ENCODE results near the gene SRCIN1.
"Not testable (repeated sequence)": the region's sequence is repeated elsewhere in the genome, so short reads cannot be mapped to it uniquely, and the experiment has no call there.

Gene SRCIN1

DNA sequence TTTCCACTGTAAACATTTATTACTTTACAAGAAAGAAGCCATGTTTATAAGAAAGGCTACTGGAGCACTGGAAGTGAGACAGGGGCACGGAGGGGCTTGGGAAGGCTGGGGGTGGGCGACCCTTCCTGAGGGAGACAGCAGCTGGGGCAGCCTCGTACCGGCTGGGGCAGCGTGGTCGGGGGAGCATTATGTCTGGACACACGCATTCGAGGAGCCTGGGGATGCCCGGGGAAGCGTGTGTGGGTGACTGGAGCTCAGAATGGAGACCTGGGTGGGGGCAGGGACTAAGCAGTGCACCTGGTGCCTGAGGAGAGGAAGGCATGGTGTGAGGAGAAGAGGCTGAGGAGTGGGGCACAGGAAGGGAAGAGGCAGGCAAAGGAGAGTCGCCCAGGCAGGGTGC, 64.5 kb downstream of the SRCIN1 start:
- no peak for DNase-seq

DNA sequence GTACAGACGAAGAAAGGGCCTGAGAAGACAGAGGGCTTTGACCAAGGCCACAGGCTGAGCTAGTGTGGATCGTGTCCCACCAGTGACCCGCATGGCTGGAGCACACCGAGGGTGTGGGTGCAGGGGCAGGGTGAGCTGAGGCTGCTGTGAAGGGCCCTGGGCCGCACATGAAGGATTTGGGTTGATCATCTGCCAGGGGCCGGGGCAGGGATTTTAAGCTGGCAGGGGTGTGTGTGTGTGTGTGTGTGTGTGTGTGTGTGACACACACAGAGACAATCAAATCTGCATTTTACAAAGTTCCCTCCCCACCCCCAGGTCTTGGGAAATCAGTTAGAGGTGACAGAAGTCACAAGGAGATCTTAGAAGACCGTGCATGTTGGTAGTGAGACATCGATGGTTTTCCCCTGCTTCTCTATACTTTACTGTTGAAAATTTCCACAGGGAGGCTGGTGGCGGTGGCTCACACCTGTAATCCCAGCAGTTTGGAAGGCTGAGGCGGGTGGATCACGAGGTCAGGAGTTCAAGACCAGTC, 65.2 kb downstream of the SRCIN1 start:
- DNase-seq, result no peak

DNA sequence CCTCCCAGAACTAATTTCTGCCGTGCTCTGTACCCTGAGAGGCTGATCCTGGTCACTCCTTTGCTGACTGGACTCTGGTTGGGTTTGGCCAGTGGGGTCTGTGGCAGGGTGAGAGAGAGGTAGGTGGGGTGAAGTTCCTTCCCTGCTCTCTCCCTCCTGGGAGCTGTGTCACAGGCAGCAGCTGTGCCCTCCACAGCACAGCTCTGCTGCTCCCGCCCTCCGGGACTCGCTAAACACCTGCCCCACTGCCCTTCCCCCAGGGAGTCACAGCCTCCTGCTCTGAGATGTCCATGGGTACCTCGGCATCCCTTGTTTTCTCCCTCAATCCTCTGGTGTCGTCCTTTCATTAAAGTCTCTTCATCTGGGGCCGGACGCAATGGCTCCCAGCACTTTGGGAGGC, 66.4 kb downstream of the SRCIN1 start:
- no peak for DNase-seq

DNA sequence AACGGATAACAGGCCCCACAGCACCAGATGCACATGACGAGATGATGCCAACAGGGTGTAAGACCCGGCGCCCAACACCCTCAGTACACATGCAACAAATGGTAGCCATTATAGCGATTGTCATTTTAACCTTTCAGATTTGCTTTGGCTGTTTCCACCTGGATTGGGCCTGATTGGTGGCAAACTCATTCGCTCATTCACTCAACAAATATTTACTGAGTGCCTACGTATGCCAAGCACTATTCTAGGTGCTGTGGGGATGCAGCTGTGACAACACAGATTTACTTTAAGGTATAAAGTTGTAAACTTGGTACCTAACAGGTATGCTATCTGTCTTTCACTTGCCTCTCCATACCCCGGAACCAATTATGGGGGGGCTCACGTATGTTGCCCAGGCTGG, 66.8 kb downstream of the SRCIN1 start:
- DNase-seq, result no peak

DNA sequence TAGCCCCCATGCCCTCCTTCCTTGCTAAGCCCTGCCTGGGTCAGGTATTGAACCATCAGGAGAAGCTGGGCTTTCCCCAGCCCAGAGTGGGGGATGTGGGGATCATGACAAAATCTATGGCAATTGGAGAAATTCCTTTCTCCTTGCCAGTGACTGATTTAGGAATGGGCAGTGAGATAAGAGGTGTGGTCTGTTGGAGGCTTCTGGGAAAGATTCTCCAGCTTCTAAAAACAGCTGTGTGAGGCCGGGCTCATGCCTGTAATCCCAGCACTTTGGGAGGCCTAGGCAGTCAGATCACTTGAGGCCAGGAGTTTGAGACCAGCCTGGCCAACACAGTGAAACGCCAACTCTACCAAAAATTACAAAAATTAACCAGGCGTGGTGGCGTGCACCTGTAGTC, 69.1 kb downstream of the SRCIN1 start:
- DNase-seq, result no peak

DNA sequence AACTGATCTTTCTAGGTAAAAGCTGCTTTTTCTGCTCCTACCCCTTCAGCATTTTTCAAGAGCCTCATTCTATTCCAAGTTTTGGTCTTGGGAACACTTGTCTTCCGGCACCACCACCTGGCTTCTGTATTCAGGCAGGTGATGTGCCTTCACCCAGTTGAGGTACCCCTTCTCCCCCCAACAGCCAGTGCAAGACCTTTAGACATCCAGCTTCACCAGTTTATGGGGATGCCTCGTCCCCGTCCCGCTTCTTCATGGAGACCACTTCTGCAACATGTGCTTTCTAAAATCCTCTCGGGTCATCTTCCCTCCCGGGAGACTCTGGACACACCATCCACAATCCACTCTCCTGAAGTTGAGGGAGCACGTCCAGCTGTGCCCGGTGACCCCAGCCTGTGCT, 69.9 kb downstream of the SRCIN1 start:
- DNase-seq, result no peak

DNA sequence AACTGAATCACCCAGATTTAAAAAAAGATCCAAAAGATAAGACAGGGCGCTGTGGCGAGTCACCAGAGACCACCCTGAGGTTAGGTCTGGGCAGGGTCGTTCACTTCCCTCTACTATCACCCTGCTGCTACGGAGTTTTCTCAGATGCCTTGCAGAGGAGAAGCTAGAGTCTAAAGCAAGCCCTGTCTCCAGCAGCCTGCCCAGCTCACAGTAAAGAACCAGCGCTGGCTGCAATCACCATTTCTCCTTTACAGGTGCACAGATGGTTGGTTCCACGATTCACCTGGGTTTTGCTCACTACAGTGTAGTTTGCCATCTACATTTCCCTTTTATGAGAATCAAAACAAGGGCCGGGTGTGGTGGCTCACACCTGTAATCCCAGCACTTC, 71.3 kb downstream of the SRCIN1 start:
- DNase-seq, result no peak

DNA sequence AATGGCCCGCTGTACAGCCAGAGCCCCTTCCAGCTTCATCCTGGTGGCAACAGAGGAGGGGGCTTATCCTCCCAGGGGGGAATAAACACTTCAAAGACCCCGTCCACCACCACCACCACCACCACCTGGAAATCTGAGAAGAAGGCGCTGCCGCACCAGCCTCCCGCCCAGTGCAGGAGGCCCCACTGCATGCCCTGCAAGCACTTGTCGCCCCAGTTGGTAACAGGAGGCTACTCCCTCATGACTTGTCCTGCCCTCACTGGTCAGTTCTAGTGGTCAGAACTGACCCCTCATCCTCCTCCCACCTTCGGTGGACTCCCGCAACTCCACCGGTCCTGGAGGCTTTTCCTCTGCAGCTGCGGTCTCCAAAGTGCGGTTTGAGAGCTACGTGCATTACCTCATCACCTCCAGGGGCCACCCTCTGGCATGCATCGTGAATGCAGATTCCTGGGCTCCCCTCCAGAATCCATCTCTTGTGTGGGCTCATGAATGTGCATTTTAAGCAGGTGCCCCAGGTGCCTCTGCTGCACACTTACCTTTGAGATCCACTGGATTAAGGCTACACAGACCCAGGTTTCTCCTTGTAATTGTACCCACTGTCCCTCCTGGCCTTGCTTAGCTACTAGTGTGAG, 71.8 kb downstream of the SRCIN1 start:
- DNase-seq, result no peak

DNA sequence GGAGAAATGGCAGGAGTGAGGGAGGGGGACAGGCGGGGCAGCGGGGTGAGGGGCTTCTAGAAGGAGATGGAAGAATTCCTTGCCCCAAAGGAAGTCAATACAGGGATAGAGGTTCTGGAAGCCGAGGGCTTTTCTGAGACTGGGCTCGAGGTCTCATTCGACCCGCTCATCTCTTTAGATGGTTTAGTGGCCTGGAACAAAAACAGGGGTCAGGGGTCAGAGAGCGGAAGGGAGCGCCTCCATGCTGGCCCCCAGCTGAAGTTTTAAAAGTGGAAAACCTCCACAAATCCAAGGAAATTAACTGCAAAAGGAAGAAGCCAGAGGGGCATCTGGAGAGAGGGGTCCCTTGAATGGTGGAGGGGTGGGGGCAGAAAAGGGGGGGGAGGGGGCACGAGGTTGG, 72.5 kb downstream of the SRCIN1 start:
- DNase-seq, result no peak

DNA sequence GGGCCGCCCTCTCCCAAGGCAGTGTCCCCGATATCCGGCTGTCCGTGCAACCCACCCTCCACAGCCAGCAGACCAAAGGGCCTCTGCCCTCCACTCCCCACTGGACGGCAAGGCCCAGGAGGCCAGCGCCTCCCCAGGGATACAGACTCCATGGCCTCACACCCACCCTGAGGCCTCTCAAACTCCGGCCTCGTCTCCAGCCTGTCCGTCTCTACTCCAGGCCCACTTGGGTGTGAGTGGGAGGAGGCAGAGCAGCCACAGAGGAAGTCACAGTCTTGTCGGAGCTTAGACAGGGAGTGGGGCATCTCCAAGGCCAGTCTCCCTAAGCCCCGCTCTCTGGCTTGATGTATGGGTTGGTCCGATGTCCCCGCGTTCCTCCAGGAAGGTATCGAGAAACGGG, 73.3 kb downstream of the SRCIN1 start:
- no peak for DNase-seq

DNA sequence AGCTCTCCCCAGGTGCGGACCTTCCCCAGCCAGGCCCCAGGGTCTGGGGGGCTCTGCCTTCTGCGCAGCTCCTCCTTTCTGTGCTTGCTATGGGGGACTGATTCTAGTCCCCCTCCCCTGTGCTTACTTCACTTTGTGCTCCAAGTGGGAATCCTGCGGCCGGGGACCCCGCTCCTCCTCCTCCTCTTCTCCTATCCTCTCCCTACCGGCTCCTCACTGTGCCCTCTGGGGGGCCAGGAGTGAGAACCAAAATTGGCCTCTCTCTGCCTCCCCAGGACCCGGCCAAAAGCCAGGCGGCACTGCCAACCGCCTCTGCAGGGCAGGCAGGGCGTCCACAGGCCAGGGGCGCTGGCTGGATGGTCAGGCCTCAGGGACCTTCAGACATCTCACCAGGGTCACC, 74.0 kb downstream of the SRCIN1 start:
- not testable (repeated sequence) for DNase-seq

DNA sequence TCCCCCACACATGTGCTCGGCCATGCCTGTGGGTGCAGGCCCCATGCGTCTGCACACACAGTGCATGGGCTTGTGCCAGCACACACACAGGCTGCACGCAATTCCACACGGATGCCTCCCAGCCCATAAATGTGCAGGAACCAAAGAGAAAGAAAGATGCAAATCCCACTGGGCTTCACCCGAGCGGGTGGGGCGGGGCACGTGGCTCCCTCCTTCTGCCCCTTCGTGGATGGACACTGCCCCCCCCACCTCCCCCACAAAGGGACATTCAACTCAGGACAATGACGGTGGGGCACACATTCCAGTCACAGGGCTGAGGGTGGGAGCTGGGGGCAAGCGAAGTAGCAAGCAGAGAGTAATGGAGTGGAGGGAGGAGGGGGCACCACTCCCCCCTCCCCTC, 74.9 kb downstream of the SRCIN1 start:
- not testable (repeated sequence) for DNase-seq

DNA sequence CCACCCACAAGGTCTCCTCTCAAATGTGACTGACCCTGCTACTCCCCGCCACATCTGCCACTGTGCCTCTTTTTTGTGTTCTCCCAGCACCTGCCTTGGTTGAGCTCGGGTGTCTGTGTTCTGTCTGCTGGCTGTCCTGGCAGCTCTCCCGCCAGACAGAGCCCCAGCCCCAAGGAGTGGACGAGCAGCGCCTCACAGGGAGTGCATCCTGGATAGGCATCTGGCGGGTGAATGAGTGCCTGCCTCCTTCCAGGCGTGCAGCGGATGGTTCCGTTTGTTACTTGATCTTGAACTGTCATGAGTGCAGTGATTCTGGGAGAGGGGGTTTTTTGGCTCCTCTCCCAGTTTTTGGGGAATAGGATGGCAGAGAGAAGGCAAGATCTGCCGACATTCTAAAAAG, 77.6 kb downstream of the SRCIN1 start:
- DNase-seq, result not testable (repeated sequence)

DNA sequence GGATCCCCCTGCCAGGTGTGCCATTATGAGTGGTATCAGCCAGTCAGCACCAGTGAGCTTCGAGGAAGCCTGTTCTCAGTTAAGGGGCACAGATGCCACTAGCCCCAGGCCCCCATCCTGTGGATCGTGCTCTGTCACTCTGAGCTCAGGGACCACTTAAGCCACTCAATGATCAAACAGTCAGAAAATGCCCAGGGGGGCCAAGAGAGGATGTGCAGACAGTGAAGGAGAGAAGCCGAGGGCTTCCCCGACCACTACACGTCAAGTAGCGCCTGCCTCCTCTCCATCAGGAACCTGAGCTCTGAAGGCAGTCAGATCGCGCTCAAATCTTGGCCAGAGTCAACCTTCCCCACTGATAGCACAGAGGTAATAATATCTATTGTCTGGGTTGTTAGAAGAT, 79.2 kb downstream of the SRCIN1 start:
- DNase-seq, result not testable (repeated sequence)

DNA sequence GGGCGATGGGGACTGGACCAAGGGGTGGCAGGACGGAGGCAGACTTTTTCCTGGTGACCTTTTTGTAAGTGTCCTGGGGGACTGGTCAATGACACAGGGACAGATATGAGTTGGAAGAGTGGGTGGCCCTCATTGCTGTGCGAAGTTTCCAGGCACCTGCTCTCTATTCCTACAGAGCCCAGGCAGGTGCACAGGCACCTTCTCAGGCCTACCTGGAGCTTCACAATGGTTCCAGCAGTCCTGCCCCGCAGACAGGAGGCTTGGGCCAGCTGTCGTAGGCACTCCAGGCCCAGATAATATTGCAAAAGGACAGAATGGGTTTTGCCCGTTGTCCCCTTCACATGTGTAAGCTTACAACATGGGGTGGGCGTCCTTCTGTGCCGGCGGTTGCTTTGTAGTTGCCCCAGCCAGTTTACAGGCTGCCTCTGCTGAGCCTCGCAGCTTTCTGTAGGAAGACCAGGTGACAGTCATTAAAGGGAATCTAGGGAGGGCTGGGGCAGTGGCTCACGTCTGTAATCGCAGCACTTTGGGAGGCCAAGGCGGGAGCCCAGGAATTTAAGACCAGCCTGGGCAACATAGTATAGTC, 93.2 kb downstream of the SRCIN1 start:
- no peak for DNase-seq

DNA sequence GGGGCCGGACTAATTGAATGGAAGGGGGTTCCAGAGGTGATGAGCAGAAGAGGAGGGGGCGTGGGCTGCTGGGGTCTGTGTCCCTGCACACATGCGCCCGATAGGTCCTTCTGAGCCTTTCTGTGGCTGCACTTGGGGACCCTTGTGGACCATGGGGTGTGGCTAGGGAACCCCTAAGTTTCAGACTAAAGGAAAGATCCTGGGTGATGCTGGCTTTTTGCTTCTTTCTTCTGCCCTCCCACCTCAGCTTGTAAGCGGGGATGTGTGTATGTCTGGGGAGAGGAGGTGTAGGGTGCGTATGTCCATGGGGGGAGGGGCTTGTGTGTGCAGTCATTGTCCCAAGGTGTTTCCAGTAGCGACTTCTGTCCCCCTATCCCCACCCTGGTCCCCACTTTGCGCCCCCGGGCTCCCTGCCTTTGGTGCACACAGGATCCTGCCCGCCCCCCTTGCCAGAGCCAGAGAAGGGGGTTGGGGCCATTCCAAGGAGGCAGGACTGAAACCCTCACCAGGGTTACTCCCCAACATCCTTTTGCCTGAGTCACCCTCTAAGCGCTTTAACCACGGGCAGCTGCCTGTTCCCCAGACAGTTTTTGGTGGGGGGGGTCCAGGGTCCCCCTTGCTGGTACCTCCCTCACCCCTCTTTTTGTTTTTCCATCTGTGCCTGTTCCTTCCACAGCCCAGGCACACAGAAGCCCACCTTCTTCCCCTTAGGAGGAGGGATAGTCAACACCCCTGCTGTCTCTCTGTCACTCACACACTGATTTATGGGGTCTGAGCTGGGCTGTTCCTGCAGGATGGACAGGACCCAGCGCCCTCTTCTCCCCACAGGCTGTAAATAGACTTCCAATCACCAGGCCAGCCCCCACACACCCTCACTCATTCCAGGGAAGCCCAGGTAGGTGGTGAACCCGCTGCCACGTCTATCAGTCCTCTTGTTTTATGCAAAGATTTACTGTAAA, 94.3 kb downstream of the SRCIN1 start:
- DNase-seq, result no peak

DNA sequence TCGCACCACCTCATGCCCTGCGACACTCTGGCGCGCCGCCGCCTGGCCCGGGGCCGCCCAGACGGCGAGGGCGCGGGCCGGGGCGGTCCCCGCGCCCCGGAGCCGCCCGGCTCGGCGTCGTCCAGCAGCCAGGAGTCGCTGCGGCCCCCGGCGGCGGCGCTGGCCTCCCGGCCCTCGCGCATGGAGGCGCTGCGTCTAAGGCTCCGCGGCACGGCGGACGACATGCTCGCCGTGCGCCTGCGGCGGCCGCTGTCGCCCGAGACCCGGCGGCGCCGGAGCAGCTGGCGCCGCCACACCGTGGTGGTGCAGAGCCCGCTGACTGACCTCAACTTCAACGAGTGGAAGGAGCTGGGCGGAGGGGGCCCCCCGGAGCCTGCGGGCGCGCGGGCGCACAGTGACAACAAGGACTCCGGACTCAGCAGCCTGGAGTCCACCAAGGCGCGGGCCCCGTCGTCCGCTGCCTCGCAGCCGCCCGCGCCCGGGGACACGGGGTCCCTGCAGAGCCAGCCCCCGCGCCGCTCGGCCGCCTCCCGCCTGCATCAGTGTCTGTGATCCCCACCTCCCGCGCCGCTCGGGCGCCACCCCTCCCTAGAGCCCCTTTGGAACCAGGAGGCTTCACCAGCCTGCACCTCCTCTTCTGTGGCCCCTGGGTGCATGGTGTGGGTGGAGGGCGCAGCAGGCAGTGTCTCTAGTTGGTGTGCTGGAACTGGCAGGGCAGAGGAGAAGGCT, 95.2 kb downstream of the SRCIN1 start:
- DNase-seq, result no peak

DNA sequence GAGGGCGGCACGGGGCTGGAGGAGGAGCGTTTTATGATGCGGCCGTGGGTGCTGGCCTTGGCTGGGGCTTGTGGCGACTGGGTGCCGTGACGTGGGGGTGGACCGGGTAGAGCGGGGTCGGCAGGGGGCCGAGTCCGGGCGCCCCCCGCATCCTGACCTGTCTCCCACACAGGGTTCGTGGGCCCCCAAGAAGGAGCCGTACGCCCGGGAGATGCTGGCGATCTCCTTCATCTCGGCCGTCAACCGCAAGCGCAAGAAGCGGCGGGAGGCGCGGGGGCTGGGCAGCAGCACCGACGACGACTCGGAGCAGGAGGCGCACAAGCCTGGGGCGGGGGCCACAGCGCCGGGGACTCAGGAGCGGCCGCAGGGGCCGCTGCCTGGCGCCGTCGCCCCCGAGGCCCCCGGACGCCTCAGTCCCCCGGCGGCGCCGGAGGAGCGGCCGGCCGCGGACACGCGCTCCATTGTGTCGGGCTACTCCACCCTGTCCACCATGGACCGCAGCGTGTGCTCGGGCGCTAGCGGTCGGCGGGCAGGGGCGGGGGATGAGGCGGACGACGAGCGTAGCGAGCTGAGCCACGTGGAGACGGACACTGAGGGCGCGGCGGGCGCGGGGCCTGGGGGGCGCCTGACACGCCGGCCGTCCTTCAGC, 95.9 kb downstream of the SRCIN1 start:
- DNase-seq, result no peak

DNA sequence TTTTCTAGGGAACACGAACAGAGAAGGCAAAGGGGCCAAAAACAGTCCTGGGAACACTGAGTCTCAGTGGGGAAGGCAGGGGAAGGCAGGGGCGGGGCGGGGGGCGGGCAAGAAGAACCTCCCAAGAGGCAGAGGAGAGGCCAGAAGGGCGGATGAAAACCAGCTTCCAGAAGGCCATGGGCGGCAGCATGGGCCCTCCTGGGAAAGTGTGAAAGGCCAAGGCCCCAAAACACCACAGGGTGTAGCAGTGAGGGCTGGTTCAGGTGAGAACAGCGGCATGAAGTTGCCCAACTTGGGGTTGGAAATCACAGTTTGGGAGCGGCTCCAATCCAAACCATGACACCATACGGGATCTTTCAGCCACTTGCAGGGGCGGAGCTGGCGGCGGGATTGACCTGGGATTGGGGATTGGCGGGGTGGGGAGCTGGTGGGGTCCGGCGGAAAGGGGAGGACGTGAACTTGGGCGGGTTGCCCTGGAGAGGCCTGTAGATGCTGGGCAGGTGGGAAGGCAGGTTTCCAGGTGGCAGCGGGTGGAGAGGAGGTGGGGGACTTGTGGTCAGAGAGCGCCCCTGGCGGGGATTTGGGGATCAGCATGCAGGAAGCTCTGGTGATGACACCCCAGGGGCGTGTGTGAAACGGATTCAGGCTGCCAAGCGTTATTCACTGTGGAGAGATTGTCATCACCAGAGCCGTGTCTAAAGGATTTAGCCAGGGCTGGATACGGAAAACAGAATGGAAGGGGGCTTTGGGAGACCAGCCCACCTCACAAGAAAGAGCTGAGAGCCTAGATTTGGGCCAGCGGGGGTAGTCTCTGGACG, 96.6 kb downstream of the SRCIN1 start:
- peak; percentile 62 for DNase-seq

DNA sequence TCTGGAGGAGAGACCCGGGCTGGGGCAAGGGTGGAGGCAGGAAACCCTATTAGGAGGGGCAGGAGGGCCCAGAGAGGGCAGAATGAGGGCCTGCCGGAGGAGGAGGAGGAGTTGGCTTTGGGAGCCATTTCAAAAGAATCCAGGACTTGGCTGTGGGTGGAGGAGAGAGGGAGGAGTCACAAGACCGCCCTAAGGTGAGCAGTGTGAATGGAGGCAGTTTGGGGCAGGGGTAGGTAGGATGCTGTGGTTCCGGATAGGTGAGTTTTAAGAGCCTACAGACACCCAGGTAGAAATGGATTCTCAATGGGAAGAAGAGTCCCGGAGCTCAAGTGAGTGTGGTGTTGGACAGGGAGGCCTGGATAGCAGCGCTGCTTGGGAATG, 97.2 kb downstream of the SRCIN1 start:
- no peak for DNase-seq

DNA sequence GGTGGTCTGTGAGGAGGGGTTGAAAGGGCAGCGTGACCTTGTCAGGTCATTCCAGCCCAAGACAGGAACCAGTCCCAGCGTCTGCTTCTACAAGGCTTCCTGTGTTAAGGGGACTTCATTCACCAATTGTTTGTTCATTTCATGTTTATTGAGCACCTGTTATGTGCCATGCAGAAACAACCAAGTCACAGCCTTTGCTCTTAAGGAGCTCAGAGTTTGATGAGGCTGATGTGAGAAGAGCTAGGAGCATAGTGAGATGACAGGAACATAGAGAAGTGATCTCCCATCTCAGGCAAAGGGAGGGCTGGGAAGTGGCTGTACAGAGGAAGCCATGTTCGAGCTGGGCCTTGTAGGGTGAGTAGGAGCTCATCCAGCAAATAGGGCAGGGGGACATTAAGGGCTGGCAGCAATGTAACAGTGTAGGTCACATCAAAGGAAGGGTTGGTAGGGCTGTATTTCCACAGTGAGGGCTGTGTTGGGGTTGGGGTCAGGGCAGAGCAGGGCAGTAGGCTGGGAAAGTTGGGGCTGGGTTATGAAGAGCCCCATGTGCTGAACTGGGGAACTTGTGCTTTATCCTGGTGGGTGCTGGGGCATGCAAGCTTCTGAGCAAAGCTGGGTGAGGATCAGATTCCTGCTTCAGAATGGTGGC, 97.7 kb downstream of the SRCIN1 start:
- no peak for DNase-seq

All from T-helper 9 cell (primary cell).